H9 (cell line): ENCODE results near the gene XRCC6. TPM values are rescaled to one million over a fixed set of nuclear protein-coding genes. Genes with fewer than 3 reads are reported as not detected.

Source experiments
- DNase-seq: peaks from one replicate; pipeline ENCODE4 v3.0.0-alpha.2; 2017
- H2AFZ ChIP-seq: one replicate; pipeline ENCODE4 v1.6.1; 2013; ENCODE audit warnings: mild to moderate bottlenecking, low read length, control low read depth, moderate library complexity
- H2AK5ac ChIP-seq: 2 replicates; pipeline ENCODE4 v1.6.1; 2013; ENCODE audit warnings: low read length, control low read depth, mixed read lengths; ENCODE audit not compliant: insufficient read length
- H2BK120ac ChIP-seq: one replicate; pipeline ENCODE4 v1.6.1; 2013; ENCODE audit warnings: low read depth, mild to moderate bottlenecking, low read length, control low read depth, inconsistent platforms; ENCODE audit not compliant: poor library complexity, severe bottlenecking
- H2BK12ac ChIP-seq: 2 replicates; pipeline ENCODE4 v1.6.1; 2013; ENCODE audit warnings: low read length, control low read depth, mixed read lengths, low read depth; ENCODE audit not compliant: insufficient read length
- H2BK15ac ChIP-seq: 2 replicates; pipeline ENCODE4 v1.6.1; 2013; ENCODE audit warnings: low read depth, low read length, control low read depth
- H2BK20ac ChIP-seq: one replicate; pipeline ENCODE4 v1.6.1; 2013; ENCODE audit warnings: low read depth, mild to moderate bottlenecking, low read length, control low read depth, inconsistent platforms; ENCODE audit not compliant: poor library complexity, severe bottlenecking
- H2BK5ac ChIP-seq: 2 replicates; pipeline ENCODE4 v1.6.1; 2013; ENCODE audit warnings: low read length, control low read depth, mixed read lengths; ENCODE audit not compliant: insufficient read length
- H3K14ac ChIP-seq: 2 replicates; pipeline ENCODE4 v1.6.1; 2013; ENCODE audit warnings: low read length, control low read depth; ENCODE audit not compliant: insufficient read depth
- H3K18ac ChIP-seq: 2 replicates; pipeline ENCODE4 v1.6.1; 2013; ENCODE audit warnings: low read depth, mild to moderate bottlenecking, mixed read lengths, low read length, control low read depth; ENCODE audit not compliant: insufficient read length
- H3K23ac ChIP-seq: 2 replicates; pipeline ENCODE4 v1.6.1; 2013; ENCODE audit warnings: low read length, control low read depth, mixed read lengths, low read depth; ENCODE audit not compliant: insufficient read length
- H3K23me2 ChIP-seq: 2 replicates; pipeline ENCODE4 v1.6.1; 2013; ENCODE audit warnings: low read depth, mild to moderate bottlenecking, mixed read lengths, low read length, control low read depth; ENCODE audit not compliant: insufficient read length, poor library complexity, severe bottlenecking
- H3K27ac ChIP-seq: 2 replicates; pipeline ENCODE4 v1.5.1; 2013; ENCODE audit warnings: low read length, control low read depth, mixed read lengths, low read depth; ENCODE audit not compliant: insufficient read length
- H3K27me3 ChIP-seq: 2 replicates; pipeline ENCODE4 v1.6.1; 2013; ENCODE audit warnings: low read length, control low read depth, inconsistent platforms; ENCODE audit not compliant: insufficient read depth
- H3K4ac ChIP-seq: 2 replicates; pipeline ENCODE4 v1.6.1; 2013; ENCODE audit warnings: low read depth, mild to moderate bottlenecking, control low read depth, inconsistent platforms, low read length, moderate library complexity
- H3K4me1 ChIP-seq: 2 replicates; pipeline ENCODE4 v1.6.1; 2013; ENCODE audit warnings: low read length, control low read depth, inconsistent platforms; ENCODE audit not compliant: insufficient read depth
- H3K4me2 ChIP-seq: 2 replicates; pipeline ENCODE4 v1.6.1; 2013; ENCODE audit warnings: low read length, control low read depth, mixed read lengths; ENCODE audit not compliant: insufficient read length, insufficient read depth
- H3K56ac ChIP-seq: 2 replicates; pipeline ENCODE4 v1.6.1; 2013; ENCODE audit warnings: low read depth, mild to moderate bottlenecking, mixed read lengths, low read length, control low read depth; ENCODE audit not compliant: insufficient read length
- H3K79me1 ChIP-seq: 2 replicates; pipeline ENCODE4 v1.6.1; 2013; ENCODE audit warnings: low read depth, mild to moderate bottlenecking, moderate library complexity, low read length, control low read depth, inconsistent platforms; ENCODE audit not compliant: insufficient read depth, poor library complexity, severe bottlenecking
- H3K79me2 ChIP-seq: 2 replicates; pipeline ENCODE4 v1.6.1; 2013; ENCODE audit warnings: low read length, control low read depth, inconsistent platforms; ENCODE audit not compliant: insufficient read depth
- H3K9ac ChIP-seq: 2 replicates; pipeline ENCODE4 v1.6.1; 2013; ENCODE audit warnings: low read length, control low read depth, mixed read lengths; ENCODE audit not compliant: insufficient read length; ENCODE audit errors: extremely low read depth
- H3K9me3 ChIP-seq: one replicate; pipeline ENCODE4 v1.6.1; 2013; ENCODE audit warnings: low read depth, low read length, inconsistent platforms; ENCODE audit not compliant: control insufficient read depth
- H3T11ph ChIP-seq: one replicate; pipeline ENCODE4 v1.6.1; 2013; ENCODE audit warnings: mild to moderate bottlenecking, low read length, control low read depth, inconsistent platforms
- H4K20me1 ChIP-seq: one replicate; pipeline ENCODE4 v1.6.1; 2013; ENCODE audit not compliant: control insufficient read depth, insufficient read length, insufficient read depth
- H4K5ac ChIP-seq: 2 replicates; pipeline ENCODE4 v1.6.1; 2013; ENCODE audit warnings: low read depth, mild to moderate bottlenecking, mixed read lengths, low read length, control low read depth; ENCODE audit not compliant: insufficient read length
- H4K8ac ChIP-seq: replicated peaks from 2 replicates; pipeline ENCODE4 v1.6.1; 2013; ENCODE audit warnings: low read length, control low read depth, mixed read lengths, low read depth; ENCODE audit not compliant: insufficient read length
- H4K91ac ChIP-seq: 2 replicates; pipeline ENCODE4 v1.6.1; 2013; ENCODE audit warnings: low read depth, mild to moderate bottlenecking, moderate library complexity, mixed read lengths, low read length, control low read depth; ENCODE audit not compliant: insufficient read length
- H3K27ac Mint-ChIP-seq, 3 experiments: 2 replicates in 2 of 3; 3 replicates in 1 of 3; pipeline ENCODE4 v1.8.0; 2020 to 2021; ENCODE audit warnings: mixed read lengths in 3 of 3, mild to moderate bottlenecking in 1 of 3, moderate library complexity in 1 of 3
- H3K27me3 Mint-ChIP-seq: 2 replicates; pipeline ENCODE4 v1.8.0; 2021; ENCODE audit warnings: low read depth, mild to moderate bottlenecking, moderate library complexity, mixed read lengths
- H3K36me3 Mint-ChIP-seq, 3 experiments: 2 replicates in 2 of 3; 3 replicates in 1 of 3; pipeline ENCODE4 v1.8.0; 2020 to 2021; ENCODE audit warnings: low read depth in 3 of 3, mixed read lengths in 3 of 3; ENCODE audit not compliant: insufficient read depth in 1 of 3
- H3K4me1 Mint-ChIP-seq, 2 experiments: 2 replicates each; pipeline ENCODE4 v1.8.0; 2020; ENCODE audit warnings: mixed read lengths in 2 of 2
- H3K4me3 Mint-ChIP-seq, 2 experiments: 2 replicates in 1 of 2; 3 replicates in 1 of 2; pipeline ENCODE4 v1.8.0; 2020 to 2021; ENCODE audit warnings: mild to moderate bottlenecking in 2 of 2, mixed read lengths in 2 of 2, moderate library complexity in 1 of 2
- H3K9me3 Mint-ChIP-seq, 2 experiments: 2 replicates in 1 of 2; 3 replicates in 1 of 2; pipeline ENCODE4 v1.8.0; 2020; ENCODE audit warnings: mild to moderate bottlenecking in 2 of 2, mixed read lengths in 2 of 2, moderate library complexity in 1 of 2
- CTCF ChIP-seq: fragments of 200-600 bp; sonication (generic); conservative IDR thresholded peaks from 3 replicates; pipeline ENCODE4 v1.8.0; 2021; ENCODE audit warnings: antibody characterized with exemption, mild to moderate bottlenecking
- WGBS: extraction: QIAGEN DNeasy Blood & Tissue Kit; methylation state at CpG from one replicate; pipeline ENCODE4 v1.1.7; 2013; ENCODE audit warnings: missing lambda C conversion rate, low lambda C conversion rate, mixed read lengths; ENCODE audit not compliant: insufficient read length; ENCODE audit errors: extremely low coverage; 5-methylcytosine and 5-hydroxymethylcytosine counted together
- total RNA-seq: library from RNA; stranded (reverse); gene quantifications from 2 replicates; pipeline ENCODE4 v1.2.1, GENCODE V29; 2021

Gene XRCC6
- total RNA-seq, 1 experiment from 2014 or later: 461 TPM

- H3K4me2 ChIP-seq: no peak overlapping the region
- WGBS: no CpG with 5 or more reads among the region's 8 CpGs
- no peak for DNase-seq
Measured at GRCh38 chr22:41600976-41601375, 20.1 kb upstream of the XRCC6 start.

More at GRCh38 chr22:41600976-41601375, 20.1 kb upstream of the XRCC6 start:
- Histone ChIP-seq H3K27me3 (no peaks in the 10 kb centered on the region), H3K23me2 (no peaks in the 10 kb centered on the region), H3K23ac (no peak overlapping the region), H2BK20ac (no peak overlapping the region), H3K14ac (no peak overlapping the region), H3T11ph (no peak overlapping the region), H3K79me1 (no peaks in the 10 kb centered on the region), H4K8ac (no peak overlapping the region), H2AK5ac (no peak overlapping the region), H4K20me1 (peaks cover 5% of the 10 kb centered on the region), H4K91ac (no peak overlapping the region), H2BK5ac (no peak overlapping the region), H3K4ac (no peak overlapping the region), H3K9ac (no peak overlapping the region), H2BK15ac (no peak overlapping the region), H2BK12ac (no peak overlapping the region), H3K9me3 (no peaks in the 10 kb centered on the region), H3K18ac (no peak overlapping the region), H3K79me2 (no peaks in the 10 kb centered on the region), H4K5ac (no peak overlapping the region), H3K56ac (no peak overlapping the region), H3K4me1 (no peaks in the 10 kb centered on the region), H2AFZ (no peak overlapping the region), H3K27ac (no peak overlapping the region), H2BK120ac (no peak overlapping the region)
- Mint-ChIP-seq H3K4me1 (peaks cover 2% of the 10 kb centered on the region in 2 experiments; a peak in 1 of 4 replicates), H3K27me3 (no peaks in the 10 kb centered on the region; the same call in 1 of the 2 replicates), H3K27ac (0 out of 7 replicates have a peak overlapping the region, but pooled peaks of 1 of the 3 experiments have one; percentile 26), H3K9me3 (no peaks in the 10 kb centered on the region), H3K4me3 (no peak overlapping the region), H3K36me3 (peaks cover 20 to 41% (median 38%) of the 10 kb centered on the region in 3 experiments; a peak in 6 of 7 replicates)
- no peak for TF ChIP-seq CTCF
